Inflammatory macrophage treated with lipopolysaccharide for 1 hour (primary cell): ENCODE measurements around the gene CT55.
"Not testable (repeated sequence)": the region's sequence is repeated elsewhere in the genome, so short reads cannot be mapped to it uniquely, and the experiment has no call there.

Experiments
- DNase-seq, 2 donors: peaks; one replicate each; pipeline ENCODE4 v3.0.0-alpha.2; 2020 to 2022

Gene CT55

GRCh38 chrX:135170877-135171519 is at the start of gene CT55:
Gene CT55 (minus strand): TSS chrX:135171398. CDS start chrX:135171171, 227 bp downstream.
- DNase-seq, result no peak

GRCh38 chrX:135213200-135213844 is 42.1 kb upstream of the CT55 start:
- DNase-seq, result no peak

GRCh38 chrX:135206427-135206826 is 35.2 kb upstream of the CT55 start:
- DNase-seq, result not testable (repeated sequence)

GRCh38 chrX:135200297-135200696 is 29.1 kb upstream of the CT55 start:
- no peak for DNase-seq

GRCh38 chrX:135194684-135195083 is 23.5 kb upstream of the CT55 start:
- DNase-seq, result no peak

- no peak for DNase-seq
Observed at GRCh38 chrX:135193740-135194139, 22.5 kb upstream of the CT55 start.

- DNase-seq, result no peak
Observed at GRCh38 chrX:135191838-135192237, 20.6 kb upstream of the CT55 start.

- peak; percentile 36 to 58 for DNase-seq
Observed at GRCh38 chrX:135185795-135186443, 14.7 kb upstream of the CT55 start.

GRCh38 chrX:135178636-135179035 is 7.4 kb upstream of the CT55 start:
- no peak for DNase-seq

GRCh38 chrX:135170468-135170867 is 730 bp downstream of the CT55 start:
- DNase-seq, result no peak

- not testable (repeated sequence) for DNase-seq
Observed at GRCh38 chrX:135169534-135169933, 1.7 kb downstream of the CT55 start.

- DNase-seq, result no peak
Observed at GRCh38 chrX:135168486-135168885, 2.7 kb downstream of the CT55 start.

GRCh38 chrX:135154688-135155087 is 16.5 kb downstream of the CT55 start:
- not testable (repeated sequence) for DNase-seq

GRCh38 chrX:135126145-135126544 is 45.1 kb downstream of the CT55 start:
- not testable (repeated sequence) for DNase-seq

- DNase-seq, result not testable (repeated sequence)
Observed at GRCh38 chrX:135120056-135120576, 51.1 kb downstream of the CT55 start, which contains the start of gene ETDB. Gene ETDB (minus strand): TSS chrX:135120526. CDS start chrX:135119261, 1,265 bp downstream.

- DNase-seq, result not testable (repeated sequence)
Observed at GRCh38 chrX:135116064-135116463, 55.1 kb downstream of the CT55 start.

GRCh38 chrX:135114392-135114791 is 56.8 kb downstream of the CT55 start:
- no peak for DNase-seq

- DNase-seq, result no peak
Observed at GRCh38 chrX:135112743-135113142, 58.5 kb downstream of the CT55 start.

GRCh38 chrX:135112096-135112729 is 59.0 kb downstream of the CT55 start:
- peak; percentile 19 to 55 for DNase-seq

GRCh38 chrX:135109554-135109953 is 61.6 kb downstream of the CT55 start:
- no peak for DNase-seq
